GM12864 (cell line): ENCODE measurements around the gene LASP1.

Experiments
- DNase-seq: peaks from one replicate; pipeline ENCODE4 v3.0.0-alpha.2; 2011; ENCODE audit warnings: low read depth
- H3K4me3 ChIP-seq: 2 replicates; pipeline ENCODE4 v1.5.1; 2011; ENCODE audit warnings: mild to moderate bottlenecking, low read depth, low read length, control low read depth
- TF ChIP-seq, protein P1 (sequence below): IDR thresholded peaks from 2 replicates; pipeline ENCODE4 v1.5.1; 2011; ENCODE audit warnings: low read depth, mild to moderate bottlenecking, moderate library complexity, low read length, control low read depth, inconsistent platforms; ENCODE audit errors: missing control alignments

The LASP1 gene

DNA sequence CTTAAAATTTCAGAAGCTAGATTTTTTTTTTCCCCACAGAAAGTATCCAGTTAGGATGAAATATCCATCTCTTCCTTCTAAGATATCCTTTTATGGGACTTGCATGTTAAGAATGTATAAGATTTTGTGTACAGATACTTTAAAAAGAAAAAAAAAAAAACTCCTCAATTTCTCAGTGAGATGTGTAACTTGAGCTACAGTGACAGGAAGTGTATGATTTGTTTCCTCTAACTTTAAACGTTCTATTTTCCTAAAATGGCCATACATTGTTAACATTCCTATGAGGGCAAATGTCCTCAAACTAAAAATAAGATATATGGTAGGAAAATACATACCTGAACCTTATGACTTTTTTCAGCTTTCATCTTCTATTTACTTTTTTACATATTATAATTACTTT is 88.5 kb downstream of the LASP1 start:
- no peak for DNase-seq
- no peak overlapping the region for H3K4me3 ChIP-seq
- TF ChIP-seq, protein P1, sequence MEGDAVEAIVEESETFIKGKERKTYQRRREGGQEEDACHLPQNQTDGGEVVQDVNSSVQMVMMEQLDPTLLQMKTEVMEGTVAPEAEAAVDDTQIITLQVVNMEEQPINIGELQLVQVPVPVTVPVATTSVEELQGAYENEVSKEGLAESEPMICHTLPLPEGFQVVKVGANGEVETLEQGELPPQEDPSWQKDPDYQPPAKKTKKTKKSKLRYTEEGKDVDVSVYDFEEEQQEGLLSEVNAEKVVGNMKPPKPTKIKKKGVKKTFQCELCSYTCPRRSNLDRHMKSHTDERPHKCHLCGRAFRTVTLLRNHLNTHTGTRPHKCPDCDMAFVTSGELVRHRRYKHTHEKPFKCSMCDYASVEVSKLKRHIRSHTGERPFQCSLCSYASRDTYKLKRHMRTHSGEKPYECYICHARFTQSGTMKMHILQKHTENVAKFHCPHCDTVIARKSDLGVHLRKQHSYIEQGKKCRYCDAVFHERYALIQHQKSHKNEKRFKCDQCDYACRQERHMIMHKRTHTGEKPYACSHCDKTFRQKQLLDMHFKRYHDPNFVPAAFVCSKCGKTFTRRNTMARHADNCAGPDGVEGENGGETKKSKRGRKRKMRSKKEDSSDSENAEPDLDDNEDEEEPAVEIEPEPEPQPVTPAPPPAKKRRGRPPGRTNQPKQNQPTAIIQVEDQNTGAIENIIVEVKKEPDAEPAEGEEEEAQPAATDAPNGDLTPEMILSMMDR, result no peak

DNA sequence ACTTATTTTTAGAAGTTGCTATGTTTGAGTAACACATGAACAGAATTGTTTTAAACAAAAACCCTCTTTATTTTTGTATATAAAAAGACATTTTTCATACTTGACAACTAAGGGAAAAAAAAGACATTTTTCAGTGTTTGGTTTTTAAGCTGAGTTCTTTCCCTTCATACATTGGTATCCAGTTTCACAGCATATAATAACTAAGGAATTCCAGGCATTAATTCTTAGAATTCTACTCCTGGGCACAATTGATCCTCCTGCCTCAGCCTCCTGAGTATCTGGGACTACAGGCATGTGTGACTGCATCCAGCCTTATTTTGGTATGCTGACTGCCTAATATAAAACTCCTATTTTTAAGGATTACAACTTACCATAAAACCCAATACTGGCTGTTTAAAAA is 88.9 kb downstream of the LASP1 start:
- DNase-seq, result no peak
- TF ChIP-seq, protein P1, result no peak
- H3K4me3 ChIP-seq, result no peak overlapping the region

DNA sequence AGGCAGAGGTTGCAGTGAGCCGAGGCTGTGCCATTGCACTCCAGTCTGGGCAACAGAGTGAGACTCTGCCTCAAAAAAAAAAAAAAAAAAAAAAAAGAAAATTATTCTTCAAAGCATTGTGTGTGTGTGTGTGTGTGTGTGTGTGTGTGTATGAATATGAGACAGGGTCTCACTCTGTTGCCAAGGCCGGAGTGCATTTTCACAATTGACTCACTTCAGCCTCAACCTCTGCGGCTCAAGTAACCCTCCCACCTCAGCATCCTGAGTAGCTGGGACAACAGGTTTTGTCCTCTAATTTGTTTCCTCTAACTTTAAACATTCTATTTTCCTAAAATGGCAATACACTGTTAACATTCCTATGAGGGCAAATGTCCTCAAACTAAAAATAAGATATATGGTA is 89.7 kb downstream of the LASP1 start:
- DNase-seq, result no peak
- TF ChIP-seq, protein P1, result no peak
- no peak overlapping the region for H3K4me3 ChIP-seq

DNA sequence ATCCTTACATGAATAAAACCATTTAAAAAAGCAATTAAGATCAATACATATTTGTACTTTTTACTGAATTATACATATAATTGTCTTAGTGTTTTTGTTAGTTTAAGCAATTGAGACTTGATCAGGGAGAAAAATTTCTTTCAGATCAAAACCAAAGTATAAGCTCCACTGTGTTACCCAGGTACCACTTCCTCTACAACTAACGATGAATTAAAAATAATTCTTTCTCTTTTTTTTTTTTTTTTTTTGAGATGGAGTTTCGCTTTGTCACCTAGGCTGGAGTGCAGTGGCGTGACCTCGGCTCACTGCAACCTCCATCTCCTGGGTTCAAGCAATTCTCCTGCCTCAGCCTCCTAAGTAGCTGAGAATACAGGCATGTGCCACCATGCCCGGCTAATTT is 90.5 kb downstream of the LASP1 start:
- TF ChIP-seq, protein P1, result no peak
- no peak overlapping the region for H3K4me3 ChIP-seq

DNA sequence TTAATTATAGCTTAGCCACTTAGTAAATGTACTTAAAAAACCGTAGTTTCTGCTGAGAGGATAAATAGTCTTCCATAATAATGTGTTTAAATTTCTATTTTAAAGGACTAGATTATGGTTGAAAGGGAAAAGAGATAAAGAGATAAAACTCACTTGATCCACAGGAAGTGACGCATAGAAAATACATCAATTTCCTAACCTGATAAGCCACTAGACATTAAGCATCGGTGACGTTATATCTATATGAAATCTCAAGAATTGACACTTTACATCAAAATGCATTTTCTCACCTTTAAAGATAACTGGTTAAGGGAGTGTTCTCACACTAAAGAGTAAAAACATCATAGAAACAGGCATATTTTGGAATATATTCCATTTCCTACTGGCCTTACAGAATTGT is 91.6 kb downstream of the LASP1 start:
- TF ChIP-seq, protein P1, result no peak
- H3K4me3 ChIP-seq, result no peak overlapping the region
- no peak for DNase-seq

More for the DNA sequence above, 90.5 kb downstream of the LASP1 start:
- DNase-seq, result no peak

DNA sequence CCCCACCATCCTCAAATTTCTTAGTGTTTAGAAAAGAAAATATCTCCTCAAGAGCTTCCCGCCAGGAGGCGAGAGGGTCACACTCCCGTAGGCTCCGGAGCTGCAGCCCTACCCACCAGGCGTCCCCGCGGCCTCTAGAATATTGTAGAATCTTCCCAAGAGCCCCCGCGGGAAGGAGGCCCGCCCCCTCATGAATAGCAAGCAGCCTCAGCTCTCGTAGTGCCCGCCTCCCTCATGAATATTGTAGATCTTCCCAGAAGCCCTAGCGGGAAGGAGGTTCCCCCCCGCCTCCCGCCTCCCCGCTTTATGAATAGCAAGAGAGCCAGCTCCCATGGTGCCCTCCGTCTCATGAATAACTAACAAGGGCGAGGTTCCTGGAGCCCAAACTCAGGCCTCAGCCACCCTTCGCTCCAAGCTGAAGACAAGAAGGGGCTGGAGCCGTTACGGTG is 97.5 kb downstream of the LASP1 start, which contains the start of gene FBXO47:
FBXO47 (minus strand) TSS at position 114 of the 449 bp plus-strand sequence. CDS start 4,378 bp downstream, outside the sequence.
- TF ChIP-seq, protein P1, result no peak
- H3K4me3 ChIP-seq, result peak within 1 kb of the TSS; percentile 14; the same call in 1 of the 2 replicates
- DNase-seq, result peak; percentile 66

DNA sequence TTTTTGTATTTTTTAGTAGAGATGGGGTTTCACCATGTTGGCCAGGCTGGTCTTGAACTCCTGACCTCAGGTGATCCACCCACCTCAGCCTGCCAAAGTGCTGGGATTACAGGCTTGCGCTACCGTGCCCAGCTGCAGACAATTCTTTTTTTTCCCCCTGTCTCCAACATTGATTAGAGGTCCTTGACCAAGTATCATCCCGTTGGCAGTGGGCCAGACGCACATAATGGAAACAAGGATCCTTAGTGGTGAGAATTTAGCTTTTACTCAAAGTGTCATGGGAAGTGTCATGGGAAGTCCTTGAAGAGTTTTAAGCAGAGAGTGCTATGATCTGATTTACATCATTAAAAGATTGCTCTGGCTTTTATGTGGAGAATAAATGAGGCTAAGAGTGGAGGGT is 99.4 kb downstream of the LASP1 start:
- TF ChIP-seq, protein P1, result no peak
- DNase-seq, result no peak

More for the DNA sequence above, 99.4 kb downstream of the LASP1 start:
- H3K4me3 ChIP-seq, result no peak overlapping the region
